22Rv1 (cell line): ENCODE data around the gene UNC5C.

Source experiments
- H3K27ac ChIP-seq: fragments of 450-650 bp; 2 replicates; pipeline ENCODE4 v1.5.1; 2017
- ZFX ChIP-seq: fragments of 450-650 bp; IDR thresholded peaks from 2 replicates; pipeline ENCODE4 v1.6.1; 2017; ENCODE audit warnings: antibody characterized with exemption, borderline replicate concordance
- TF ChIP-seq, protein P1 (sequence below): fragments of 450-650 bp; IDR thresholded peaks from 2 replicates; pipeline ENCODE4 v1.5.1; 2017; ENCODE audit warnings: mild to moderate bottlenecking

The UNC5C gene

DNA sequence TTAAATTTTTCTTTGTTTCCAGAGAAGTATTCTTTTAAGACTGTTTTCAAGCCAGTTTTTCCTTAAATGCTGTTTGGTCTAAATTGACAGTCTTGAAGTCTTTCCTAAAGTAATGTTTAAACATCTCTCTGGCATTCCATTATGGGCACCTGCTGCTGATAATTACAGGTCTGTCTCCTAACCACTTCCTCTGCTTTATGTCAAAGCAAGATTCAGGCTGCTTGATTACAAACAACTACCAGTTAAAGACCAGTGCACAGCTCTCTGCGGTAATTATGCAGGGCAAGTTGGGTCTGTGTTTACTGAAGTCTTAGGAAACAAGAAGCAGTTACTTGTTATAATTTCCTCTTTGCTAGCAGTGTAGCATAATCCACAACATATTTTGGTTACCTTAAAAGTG is 17.6 kb downstream of the UNC5C start:
- TF ChIP-seq, protein P1, sequence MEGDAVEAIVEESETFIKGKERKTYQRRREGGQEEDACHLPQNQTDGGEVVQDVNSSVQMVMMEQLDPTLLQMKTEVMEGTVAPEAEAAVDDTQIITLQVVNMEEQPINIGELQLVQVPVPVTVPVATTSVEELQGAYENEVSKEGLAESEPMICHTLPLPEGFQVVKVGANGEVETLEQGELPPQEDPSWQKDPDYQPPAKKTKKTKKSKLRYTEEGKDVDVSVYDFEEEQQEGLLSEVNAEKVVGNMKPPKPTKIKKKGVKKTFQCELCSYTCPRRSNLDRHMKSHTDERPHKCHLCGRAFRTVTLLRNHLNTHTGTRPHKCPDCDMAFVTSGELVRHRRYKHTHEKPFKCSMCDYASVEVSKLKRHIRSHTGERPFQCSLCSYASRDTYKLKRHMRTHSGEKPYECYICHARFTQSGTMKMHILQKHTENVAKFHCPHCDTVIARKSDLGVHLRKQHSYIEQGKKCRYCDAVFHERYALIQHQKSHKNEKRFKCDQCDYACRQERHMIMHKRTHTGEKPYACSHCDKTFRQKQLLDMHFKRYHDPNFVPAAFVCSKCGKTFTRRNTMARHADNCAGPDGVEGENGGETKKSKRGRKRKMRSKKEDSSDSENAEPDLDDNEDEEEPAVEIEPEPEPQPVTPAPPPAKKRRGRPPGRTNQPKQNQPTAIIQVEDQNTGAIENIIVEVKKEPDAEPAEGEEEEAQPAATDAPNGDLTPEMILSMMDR = no peak
- TF ChIP-seq ZFX = no peak
- H3K27ac ChIP-seq = no peak overlapping the region

DNA sequence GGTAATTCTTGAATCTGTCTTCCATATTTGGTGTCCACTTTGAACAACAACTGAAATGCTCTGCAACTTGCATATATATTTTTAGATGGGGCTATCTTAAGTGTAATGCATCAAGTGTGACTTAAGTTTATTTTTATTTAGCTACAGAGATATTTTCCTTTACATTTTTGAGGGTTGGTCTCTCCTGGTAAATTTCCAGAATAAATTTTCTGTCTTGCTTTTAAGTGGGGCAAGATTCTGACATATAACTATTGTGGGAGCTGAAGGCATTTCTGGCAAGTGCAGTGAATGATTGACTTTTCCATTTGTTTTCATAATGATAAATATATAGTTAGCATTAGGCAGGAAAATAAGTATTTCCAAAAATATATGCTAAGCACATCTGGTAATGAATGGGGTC is 18.8 kb downstream of the UNC5C start:
- H3K27ac ChIP-seq = no peak overlapping the region
- no peak for TF ChIP-seq ZFX
- TF ChIP-seq, protein P1 = no peak

DNA sequence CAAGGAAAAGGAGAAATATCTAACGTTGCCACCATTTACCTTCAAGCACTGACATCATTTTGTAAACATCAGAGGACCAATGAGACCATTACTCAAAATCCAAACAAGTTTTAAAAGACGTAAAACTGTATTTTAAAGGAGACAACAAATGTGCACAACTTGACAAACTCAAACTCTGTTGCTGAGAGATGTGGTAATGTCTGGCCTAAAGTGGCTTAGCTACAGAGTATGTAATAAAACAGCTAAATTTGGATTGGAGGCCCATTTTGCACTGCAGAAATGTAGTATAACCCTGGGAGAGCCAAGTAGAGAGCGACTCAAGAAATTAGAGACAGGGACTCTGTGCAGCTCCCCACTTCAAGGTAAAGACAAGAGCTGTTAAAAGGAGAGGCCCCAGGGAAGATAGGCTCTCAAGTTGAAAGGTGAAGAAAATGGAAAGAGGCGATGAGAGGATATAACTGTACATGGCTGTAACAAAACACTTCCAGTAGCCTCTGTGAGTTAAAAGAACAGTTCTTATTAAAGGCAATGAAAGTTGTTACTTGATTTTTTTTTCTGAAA is 20.3 kb downstream of the UNC5C start:
- TF ChIP-seq, protein P1 = no peak
- TF ChIP-seq ZFX = no peak
- no peak overlapping the region for H3K27ac ChIP-seq

DNA sequence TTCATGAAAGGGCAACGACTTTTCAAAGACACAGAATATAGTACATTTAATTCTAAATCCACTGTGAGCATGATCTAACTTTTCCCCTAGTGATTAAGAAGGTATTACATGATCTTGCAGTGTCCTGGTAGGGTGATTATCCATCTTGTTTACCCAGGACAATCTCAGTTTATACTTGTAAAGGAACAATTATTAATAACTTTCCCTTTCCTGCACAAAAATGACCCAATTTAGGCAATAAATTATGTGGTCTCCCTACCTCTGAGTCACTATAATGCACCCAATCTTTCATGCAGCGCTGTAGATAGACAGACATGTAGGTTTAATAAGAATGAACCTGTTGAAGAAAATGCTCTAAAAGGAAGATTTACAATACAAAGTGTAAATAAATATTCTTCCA is 22.7 kb downstream of the UNC5C start:
- H3K27ac ChIP-seq = no peak overlapping the region
- no peak for TF ChIP-seq ZFX
- TF ChIP-seq, protein P1 = no peak

DNA sequence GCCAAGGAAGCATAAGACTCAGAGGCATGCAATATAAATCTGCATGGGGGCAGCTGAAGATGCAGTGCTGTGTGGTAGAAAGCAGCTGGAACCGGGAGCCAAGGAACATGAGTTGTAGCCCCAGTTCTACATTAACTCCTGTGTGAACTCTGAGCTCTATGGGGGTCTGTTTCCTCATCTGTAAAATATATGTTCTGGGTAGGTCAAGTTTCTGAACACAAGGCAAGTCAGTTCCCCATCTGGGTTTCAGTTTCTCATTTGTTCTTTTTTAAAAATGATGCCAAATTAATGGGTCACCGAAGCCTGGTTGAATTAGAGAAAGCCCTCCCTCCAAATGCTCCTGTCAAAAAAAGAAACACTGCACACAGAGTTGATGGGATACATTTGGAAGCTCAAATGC is 24.0 kb downstream of the UNC5C start:
- H3K27ac ChIP-seq = no peak overlapping the region
- TF ChIP-seq, protein P1 = no peak

DNA sequence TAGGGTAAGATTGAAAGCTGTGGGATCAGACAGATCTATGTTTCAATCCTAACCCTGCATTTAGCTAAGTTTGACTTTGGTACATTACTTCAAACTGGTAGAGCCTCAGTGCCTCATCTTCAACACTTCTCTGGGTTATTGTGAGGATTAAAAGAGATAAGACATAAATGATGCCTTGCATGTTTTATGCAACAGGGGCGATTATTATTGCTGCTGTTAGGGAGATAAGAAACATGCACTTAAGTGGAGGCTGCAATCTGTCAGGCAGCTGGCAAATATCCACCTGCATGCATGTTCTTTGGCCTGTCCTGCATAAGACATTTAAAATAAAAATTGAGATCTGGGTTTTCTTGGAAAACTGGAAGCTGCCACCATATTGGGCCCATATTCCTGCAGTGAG is 24.6 kb downstream of the UNC5C start:
- H3K27ac ChIP-seq = no peak overlapping the region
- TF ChIP-seq, protein P1 = no peak
- TF ChIP-seq ZFX = no peak

DNA sequence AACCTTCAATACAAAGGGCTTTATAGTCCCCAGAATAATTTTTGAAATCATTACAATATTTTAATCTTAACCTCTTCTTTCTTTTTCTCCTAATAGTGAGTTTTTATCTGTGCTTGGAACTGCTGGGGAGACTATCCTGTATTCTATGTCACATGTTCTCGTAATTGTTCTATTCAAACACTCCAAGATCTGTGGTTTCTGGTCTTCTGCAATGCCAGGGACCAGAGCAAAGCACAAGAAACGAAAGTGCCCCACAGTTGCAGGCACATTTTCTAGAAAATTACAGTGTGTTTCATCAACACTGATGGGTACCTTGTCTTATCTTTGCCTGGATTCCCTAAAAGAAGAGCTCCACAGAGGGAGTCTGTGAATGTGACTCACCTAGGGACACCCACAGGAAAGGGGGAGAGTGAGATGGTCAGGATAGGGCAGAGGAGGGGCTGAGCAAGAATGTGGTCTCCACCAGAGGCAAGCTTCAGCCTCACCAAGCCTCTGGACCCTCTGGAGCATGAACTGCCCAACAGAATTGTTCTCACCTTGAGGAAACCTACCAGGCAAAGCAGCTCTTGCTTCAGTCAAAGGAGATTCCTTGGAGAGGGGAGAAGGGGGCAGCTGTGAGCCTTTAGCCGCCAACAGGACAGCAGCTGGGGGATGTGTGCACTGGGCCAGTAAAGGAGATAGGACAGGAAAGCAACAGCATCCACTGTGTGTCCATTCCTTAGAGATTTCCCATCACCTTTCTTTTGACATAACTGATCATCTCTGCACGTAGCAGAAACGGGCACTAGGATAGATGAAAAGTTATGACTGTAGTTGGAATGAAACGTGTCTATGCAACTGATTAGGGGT is 25.9 kb downstream of the UNC5C start:
- H3K27ac ChIP-seq = no peak overlapping the region
- no peak for TF ChIP-seq ZFX
- TF ChIP-seq, protein P1 = no peak
